ENCODE measurements around the gene XRCC1.

Gene XRCC1, protein sequence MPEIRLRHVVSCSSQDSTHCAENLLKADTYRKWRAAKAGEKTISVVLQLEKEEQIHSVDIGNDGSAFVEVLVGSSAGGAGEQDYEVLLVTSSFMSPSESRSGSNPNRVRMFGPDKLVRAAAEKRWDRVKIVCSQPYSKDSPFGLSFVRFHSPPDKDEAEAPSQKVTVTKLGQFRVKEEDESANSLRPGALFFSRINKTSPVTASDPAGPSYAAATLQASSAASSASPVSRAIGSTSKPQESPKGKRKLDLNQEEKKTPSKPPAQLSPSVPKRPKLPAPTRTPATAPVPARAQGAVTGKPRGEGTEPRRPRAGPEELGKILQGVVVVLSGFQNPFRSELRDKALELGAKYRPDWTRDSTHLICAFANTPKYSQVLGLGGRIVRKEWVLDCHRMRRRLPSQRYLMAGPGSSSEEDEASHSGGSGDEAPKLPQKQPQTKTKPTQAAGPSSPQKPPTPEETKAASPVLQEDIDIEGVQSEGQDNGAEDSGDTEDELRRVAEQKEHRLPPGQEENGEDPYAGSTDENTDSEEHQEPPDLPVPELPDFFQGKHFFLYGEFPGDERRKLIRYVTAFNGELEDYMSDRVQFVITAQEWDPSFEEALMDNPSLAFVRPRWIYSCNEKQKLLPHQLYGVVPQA

DNA sequence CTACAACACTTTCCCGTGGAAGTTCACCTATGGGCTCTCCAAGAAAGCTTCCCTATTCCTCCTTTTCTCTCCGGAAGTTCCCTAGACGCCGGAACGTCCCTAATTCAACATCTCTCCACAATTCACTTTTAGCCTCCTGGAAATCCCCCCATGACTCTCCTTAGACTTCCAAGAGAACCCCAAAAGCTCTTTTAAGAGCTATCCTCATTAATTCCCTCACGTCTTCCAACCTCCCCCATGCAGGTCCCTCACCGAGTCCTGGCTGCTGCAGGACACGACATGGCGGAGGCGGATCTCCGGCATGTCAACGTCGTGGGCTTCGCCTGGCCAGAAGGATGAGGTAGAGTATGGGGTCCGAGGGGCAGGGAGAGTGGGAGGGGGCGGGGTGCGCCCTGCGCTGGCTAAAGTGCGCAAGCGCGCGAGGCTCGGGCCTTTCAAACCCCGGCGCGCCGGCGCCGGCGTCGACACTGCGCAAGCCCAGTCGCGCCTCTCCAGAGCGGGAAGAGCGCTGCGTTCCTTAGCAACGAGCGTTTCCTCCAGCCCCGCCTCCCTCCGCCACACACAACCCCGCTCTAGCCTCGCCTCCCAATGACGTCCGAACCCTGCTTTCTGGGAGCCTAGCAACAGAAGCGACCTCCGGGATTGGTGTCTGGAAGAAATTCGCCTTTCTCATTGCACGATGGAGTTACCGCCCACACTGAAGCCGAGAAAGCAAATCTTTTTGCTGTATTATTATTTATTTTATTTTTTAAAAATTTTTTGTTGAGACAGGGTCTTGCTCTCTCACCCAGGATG, at the start of gene XRCC1, which contains the start of gene PINLYP:
Gene XRCC1, minus strand, starts transcription at position 372 of the 795 bp plus-strand sequence. Its CDS starts 69 bp downstream, at position 303.
Gene PINLYP, plus strand, starts transcription at position 646 of the 795 bp plus-strand sequence. CDS start 1,391 bp downstream, outside the sequence.
- peak; percentile 98 for DNase-seq
- in situ Hi-C loops (cut with HindIII; ENCODE audit: low pct_ligation_motif_present, low pct_unique_long_range_greater_than_20kb, low sequenced_read_pairs), result no loop called here

DNA sequence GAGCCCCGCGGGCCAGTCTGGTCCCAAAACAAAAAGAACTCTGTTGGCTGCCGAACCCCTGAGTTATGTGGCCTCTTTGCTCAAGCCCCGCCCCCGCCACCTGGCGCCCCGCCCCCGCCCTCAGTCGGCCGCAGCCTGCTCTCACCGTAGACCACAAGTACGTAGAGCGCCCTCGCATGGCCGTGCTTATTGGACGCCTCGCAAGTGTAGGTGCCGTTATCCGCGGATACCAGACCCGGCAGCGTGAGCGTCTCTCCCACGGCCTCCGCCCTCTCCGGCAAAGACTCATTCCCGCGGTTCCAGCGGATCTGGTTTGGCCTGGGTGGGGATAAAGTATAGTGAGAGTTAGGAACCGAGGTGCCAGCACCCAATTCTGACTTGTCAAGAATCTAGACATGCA, 49.6 kb upstream of the XRCC1 start:
- in situ Hi-C loops (cut with HindIII; ENCODE audit: low pct_ligation_motif_present, low pct_unique_long_range_greater_than_20kb, low sequenced_read_pairs), result no loop called here
- DNase-seq, result no peak

DNA sequence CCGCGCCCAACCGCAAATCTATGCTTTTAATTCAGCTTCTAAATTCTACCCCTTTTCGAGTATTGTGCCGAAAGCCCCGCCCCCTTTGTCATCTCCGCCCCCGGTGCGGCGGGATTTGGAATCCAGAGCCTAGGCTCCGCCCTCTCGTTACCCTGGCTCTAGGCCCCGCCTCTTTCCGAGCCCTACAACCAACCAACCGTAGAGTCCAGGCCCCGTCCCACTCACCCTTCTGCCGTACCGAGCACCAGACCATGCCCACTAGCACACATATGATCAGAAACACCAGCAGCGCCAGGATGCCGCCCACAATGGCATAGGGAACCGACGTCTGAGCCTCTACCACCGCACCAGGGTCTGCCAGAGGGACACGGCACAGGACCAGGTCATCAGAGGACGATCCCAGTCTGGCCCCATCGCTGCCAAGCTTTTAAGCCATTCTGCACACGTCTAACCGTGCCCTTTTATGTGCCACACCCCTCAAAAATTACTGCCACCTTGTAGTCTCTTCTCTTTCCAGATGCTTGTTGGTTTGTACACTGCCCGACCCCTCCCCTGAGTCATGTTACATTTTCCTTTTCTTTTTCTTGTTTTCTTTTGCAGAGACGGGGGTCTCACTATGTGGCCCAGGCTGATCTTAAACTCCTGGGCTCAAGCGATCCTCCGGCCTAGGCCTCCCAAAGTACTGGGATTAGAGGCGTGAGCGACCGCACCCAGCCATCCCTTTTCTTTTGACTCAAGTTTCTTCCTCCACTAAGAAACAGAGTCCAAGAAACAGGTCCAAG, 48.8 kb upstream of the XRCC1 start:
- no peak for DNase-seq
- in situ Hi-C loops (cut with HindIII; ENCODE audit: low pct_ligation_motif_present, low pct_unique_long_range_greater_than_20kb, low sequenced_read_pairs), result no loop called here

DNA sequence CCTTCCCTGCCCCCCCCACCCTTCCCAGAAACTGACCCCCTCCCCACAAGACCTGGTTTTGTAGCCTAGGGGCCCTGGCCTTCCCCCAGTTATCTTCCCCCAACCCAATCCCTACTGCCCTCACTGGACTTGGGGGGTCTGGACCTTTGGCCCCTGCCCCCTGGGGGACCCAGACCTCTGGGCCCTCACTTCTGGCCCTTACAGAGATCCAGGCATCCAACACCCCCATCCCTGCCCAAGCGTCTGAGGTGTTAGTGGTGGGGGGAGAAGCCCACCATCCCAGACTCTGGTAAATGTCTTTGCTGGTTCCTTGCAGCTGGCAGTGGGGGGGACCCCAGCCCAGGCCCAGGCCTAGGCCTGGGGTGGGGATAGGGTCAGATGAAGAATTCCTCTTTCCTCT, 47.6 kb upstream of the XRCC1 start:
- DNase-seq, result no peak
- in situ Hi-C loops (cut with HindIII; ENCODE audit: low pct_ligation_motif_present, low pct_unique_long_range_greater_than_20kb, low sequenced_read_pairs), result no loop called here

DNA sequence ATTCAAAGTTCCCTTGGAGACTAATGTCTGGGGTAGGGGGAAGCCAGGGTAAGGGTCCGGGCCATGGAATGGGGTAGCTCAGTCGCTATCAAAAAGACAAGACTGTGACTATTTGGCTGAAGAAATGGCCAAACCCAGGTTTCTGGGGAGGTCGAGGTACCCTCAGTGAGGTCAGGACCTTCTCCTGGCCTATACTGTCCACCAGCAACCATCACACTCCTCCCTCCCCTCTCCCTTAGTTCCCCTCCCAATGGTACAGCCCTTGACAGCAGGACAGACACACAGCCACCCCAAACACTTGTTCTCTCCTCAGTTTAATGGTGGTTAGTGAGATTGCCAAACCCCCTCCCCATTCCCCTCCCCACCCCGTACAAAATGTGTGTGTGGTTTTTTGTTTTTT, 46.7 kb upstream of the XRCC1 start:
- in situ Hi-C loops (cut with HindIII; ENCODE audit: low pct_ligation_motif_present, low pct_unique_long_range_greater_than_20kb, low sequenced_read_pairs), result no loop called here
- DNase-seq, result no peak

DNA sequence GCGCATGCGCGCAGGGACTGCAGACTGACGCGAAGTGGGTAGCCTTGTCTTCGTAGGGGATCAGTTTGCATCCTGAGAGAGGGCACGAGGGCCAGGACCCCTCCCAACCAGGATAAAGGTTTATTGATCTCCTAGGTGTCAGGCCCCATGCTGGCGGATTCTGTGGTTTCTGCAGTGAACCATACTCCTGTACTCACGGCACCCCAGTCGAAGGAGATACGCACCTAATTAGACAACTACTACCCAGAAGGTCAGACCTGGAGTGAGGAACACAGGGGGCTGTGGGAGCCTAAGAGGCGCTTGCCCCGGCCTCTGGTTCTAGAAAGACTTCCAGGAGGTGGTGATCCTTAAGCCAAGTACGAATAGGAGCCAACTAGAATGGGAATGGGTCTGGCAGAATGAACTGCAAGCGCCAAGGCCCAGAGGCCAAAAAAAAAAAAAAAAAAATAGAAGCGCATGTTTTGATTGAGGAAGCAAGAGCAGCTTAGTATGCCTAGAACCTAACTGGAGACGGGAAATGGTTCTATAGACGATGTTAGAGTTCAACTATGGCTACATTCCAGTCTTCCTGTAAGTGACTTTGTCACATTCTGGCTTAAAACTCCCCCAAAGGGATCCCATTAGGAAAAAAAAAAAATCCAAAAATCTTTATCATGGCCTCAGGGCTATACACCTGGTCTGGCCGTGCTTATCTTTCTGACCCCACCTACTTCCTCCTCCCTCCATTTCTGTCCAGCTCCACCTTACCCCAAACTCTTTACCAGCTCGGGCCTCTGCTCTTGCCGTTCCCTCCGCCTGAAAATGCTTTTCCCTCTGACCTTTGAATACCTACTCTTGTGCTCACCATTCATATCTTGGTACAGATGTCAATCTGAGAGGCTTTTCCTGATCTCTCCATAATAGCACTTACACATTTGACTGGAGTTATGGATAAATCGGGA, 45.0 kb upstream of the XRCC1 start:
- in situ Hi-C loops (cut with HindIII; ENCODE audit: low pct_ligation_motif_present, low pct_unique_long_range_greater_than_20kb, low sequenced_read_pairs), result no loop called here
- DNase-seq, result no peak

DNA sequence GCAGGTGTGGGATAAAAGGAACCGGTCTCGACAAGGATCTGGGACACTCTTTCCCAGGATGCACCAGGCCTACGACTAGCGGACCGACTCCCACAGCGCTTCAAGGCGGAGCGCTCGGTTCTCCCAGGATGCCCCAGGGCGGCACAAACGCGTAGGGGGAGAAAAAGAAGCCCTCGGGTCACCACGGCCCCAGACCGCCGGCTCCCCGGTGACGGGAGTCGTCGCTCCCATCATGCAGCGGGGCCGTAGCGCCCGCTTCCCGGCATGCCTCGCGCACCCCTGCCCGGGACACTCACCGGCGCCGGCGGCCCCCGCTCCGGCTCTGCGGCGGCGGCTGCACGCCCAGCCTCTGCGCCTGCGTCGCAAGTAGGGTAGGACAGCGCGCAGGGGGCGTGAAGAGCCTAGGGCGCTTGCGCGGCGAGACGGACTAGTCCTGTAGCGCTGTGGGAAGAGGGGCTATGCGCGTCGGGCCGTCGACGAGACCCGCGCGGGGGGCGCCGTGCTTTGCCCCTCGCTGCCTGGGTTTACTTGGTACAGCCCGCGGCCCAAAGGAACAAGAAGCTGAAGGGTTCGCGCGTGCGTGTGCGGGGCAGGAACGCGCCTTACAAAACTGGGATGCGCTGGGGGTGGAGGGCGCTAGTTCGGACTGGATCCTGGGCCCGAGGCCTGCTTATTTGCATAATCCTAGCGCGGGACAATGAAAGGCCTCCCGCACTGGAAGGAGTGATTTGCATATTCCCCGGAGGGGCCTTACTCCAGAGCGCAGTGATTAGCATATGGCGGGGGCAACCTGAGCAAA, 44.1 kb upstream of the XRCC1 start, which contains the start of gene ZNF428:
Gene ZNF428, minus strand, starts transcription at position 368 of the 799 bp plus-strand sequence. CDS start 5,325 bp downstream, outside the sequence.
- DNase-seq, result peak; percentile 83
- in situ Hi-C loops (cut with HindIII; ENCODE audit: low pct_ligation_motif_present, low pct_unique_long_range_greater_than_20kb, low sequenced_read_pairs), result no loop called here

DNA sequence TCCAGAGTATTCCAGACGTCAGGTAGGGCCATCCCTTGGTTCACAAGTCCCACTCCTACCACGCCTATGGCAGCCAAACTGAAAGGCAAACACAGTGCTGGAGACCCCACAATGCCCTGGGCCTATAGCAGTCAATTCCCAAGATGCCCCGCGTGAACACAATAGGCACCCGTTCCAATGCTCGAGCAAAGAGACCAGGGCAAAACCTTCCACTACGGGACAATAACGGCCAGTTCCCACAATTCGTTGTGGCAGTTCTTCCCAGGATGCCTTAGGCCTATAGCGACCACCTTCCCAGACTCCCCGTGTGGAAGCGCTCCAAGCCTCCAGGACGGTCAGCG, 43.6 kb upstream of the XRCC1 start:
- in situ Hi-C loops (cut with HindIII; ENCODE audit: low pct_ligation_motif_present, low pct_unique_long_range_greater_than_20kb, low sequenced_read_pairs), result no loop called here
- peak; percentile 11 for DNase-seq

DNA sequence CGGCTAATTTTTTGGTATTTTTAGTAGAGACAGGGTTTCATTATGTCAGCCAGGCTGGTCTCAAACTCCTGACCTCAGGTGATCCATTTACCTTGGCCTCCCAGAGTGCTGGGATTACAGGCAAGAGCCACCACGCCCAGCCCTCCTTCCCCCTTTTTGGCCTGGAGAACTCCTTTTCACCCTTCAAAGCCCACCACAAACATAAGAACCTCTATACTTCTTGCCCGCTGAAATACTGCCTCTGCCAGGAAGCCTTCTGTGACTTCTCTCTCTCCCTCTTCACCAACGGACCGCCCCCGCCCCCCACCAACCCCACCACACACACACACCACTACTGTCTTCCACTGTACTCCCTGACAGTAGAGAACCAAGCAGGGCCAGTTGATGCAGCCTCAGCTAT, 41.6 kb upstream of the XRCC1 start:
- no peak for DNase-seq
- in situ Hi-C loops (cut with HindIII; ENCODE audit: low pct_ligation_motif_present, low pct_unique_long_range_greater_than_20kb, low sequenced_read_pairs), result no loop called here

DNA sequence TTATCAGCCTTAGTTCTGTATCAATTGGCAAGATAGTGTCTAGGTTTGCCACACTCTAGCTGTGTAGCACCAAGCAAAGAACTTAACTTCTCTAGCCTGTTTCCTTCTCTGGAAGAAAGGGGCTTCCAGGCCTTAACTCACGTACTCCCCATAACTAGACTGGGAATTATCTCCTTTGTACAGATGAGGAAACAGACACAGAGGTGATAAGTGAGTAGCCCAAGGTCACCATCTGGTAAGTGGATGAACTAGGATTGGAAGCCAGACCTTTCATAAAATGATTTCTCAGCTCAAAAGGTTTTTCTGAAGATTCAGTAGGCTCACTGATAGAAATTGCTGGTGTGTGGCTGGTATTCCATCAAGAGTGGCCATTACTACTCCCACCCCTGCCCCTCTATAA, 41.0 kb upstream of the XRCC1 start:
- in situ Hi-C loops (cut with HindIII; ENCODE audit: low pct_ligation_motif_present, low pct_unique_long_range_greater_than_20kb, low sequenced_read_pairs), result no loop called here
- no peak for DNase-seq

DNA sequence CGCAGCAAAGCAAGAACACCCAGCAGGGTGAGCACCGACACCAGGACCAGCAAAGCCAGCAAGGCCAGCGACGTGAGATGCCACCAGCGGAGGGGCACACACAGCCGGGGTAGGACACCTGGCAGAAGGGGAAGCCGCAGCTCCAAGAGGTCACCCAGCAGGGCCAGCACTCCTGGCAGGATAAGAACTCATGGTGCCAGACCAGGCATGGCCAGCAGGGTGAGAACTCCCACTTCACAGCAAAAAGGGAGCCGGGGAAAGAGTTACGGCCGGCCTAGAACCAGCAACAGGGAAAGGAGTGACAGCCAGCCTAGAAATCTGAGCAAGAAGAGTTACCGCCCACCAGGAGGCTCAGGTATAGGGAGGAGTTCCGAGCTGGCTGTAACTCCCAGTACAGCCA, 37.0 kb upstream of the XRCC1 start:
- in situ Hi-C loops (cut with HindIII; ENCODE audit: low pct_ligation_motif_present, low pct_unique_long_range_greater_than_20kb, low sequenced_read_pairs), result no loop called here
- no peak for DNase-seq

DNA sequence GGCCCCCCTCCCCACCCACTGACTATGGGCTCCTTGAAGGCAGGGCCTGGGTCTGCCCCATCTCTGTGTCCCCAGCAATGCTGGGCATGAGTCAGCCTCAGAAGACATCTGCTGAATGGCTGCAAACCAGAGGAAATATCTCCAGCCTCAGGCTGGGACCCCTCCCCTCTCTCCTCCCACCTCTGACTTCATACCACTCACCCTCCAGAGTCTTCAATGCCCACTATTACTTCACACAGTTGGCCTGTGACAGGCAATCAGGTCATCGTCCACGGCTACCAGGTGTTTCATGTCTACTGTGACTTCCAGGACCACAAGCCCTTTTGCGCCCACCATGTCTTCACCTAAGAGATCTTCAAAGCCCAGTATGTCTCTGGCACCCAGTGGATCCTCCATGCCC, 36.5 kb upstream of the XRCC1 start, which contains the start of gene SRRM5:
Gene SRRM5, plus strand, starts transcription at position 301 of the 400 bp plus-strand sequence. Its CDS starts 34 bp downstream, at position 335.
- in situ Hi-C loops (cut with HindIII; ENCODE audit: low pct_ligation_motif_present, low pct_unique_long_range_greater_than_20kb, low sequenced_read_pairs), result no loop called here
- DNase-seq, result no peak

DNA sequence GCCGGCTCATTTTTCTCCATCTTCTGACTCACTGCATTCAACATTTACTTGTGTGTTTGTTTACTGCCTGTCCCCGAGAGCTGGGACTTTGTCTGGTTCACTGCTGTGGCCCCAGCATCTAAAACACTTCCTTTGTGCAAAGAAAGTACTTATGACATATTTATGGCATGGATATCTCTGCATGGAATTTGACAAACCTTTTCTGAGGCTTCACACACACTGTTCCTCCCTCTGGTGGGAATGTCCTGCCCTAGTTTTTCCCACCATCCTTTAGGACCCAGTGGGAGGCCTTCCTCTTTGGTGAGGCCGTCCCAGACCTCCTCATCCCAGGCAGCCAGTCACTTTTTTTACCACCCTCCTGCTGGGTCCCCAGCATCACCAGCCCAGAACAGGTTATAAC, 35.2 kb upstream of the XRCC1 start:
- DNase-seq, result no peak
- in situ Hi-C loops (cut with HindIII; ENCODE audit: low pct_ligation_motif_present, low pct_unique_long_range_greater_than_20kb, low sequenced_read_pairs), result no loop called here

DNA sequence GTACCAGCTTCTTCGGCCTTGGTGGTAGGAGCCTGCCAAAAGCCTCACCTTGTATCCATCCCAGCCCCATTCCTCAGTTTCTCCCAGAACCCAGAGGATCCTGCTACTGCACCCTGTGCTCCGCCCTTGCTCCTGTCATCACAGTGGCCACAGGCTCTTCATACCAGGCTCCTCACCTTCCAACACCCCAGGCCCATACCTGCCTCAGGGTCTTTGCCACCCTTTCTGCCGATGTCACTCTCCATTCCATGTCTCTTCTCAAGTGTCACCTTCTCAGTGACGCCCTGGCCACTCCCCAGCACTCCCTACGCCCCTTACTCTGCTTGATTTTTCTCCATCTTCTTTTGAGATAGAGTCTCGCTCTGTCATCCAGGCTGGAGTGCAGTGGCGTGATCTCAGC, 34.5 kb upstream of the XRCC1 start:
- in situ Hi-C loops (cut with HindIII; ENCODE audit: low pct_ligation_motif_present, low pct_unique_long_range_greater_than_20kb, low sequenced_read_pairs), result no loop called here
- no peak for DNase-seq

DNA sequence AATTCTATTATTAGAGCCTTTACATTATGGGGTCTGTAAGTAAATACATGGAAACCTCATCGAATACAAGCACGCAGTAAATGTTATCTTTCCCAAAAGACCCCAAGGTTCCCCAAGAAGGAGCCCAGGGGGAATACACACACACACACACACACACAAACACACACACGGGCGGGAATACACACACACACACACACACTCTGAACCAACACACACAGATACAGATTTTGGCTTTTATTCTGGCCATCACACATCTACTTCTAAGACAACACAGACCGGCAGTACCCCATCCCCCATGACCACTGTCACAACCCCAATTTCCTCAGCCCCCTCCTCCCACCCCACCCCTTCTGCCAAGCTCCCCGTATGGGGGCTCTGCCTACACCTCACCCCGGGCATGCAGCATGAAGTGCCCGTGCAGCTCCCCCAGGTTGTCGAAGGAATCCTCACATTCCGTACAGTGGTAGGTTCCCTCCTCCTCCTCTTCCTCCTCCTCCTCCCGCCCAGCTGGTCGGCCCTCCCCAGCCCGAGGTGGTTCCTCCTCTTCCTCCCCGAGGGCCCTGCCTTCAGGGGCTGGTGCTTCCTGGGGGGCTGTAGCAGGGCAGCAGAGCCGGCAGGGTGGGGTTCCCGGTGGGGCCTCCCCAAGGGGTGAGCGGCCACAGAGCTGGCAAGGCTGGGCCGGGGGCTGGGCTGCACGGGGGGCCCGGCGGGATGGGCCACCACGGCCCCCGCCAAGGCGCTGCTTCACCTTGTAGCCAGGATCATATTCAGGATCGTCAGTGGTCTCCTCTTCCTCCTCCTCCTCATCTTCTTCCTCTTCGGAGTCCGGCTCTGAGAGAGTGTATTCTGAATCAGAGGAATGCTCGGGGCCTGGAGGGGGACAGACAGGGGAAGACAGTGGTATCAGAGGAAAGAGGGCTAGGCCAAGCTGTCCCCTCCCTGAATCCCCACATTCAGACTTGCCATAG, 32.2 kb upstream of the XRCC1 start:
- in situ Hi-C loops (cut with HindIII; ENCODE audit: low pct_ligation_motif_present, low pct_unique_long_range_greater_than_20kb, low sequenced_read_pairs), result no loop called here
- no peak for DNase-seq
